Measurements from ENCODE around the gene SEC11A.

DNA sequence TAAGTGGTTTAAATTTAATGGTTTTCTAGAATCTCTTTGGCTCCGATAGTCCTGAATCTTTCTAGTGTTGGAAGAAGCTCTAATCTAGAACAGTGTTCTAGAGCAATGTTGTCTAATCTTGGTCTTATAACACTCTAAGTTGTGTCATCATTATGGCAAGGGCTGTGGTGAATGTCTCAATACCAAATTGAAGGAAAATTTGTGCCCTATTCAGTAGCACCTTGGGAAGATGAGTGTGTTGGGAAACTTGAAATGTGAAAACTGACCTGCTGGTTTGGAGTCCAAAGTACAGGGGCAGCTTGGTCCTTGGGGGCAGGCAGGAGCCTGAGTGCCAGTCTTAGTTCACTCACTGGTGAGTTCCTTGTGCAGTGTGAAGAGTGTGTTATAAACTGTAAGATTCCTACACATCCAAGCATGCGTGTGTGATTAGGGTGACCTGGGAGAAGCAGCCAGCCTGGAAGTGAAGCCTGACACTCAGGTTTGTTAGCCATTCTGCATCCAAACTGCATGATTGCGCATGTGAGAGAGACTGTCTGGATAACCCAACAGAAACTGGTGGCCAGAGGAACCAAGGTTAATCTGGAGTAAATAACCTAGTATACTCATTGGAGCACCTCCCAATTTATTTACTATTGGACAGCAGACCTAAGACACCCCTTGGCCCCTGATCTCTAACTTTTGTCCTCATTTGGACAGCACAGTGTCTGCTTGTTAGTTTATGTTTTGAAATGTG is 47.1 kb upstream of the SEC11A start:
- TF ChIP-seq, protein P1, sequence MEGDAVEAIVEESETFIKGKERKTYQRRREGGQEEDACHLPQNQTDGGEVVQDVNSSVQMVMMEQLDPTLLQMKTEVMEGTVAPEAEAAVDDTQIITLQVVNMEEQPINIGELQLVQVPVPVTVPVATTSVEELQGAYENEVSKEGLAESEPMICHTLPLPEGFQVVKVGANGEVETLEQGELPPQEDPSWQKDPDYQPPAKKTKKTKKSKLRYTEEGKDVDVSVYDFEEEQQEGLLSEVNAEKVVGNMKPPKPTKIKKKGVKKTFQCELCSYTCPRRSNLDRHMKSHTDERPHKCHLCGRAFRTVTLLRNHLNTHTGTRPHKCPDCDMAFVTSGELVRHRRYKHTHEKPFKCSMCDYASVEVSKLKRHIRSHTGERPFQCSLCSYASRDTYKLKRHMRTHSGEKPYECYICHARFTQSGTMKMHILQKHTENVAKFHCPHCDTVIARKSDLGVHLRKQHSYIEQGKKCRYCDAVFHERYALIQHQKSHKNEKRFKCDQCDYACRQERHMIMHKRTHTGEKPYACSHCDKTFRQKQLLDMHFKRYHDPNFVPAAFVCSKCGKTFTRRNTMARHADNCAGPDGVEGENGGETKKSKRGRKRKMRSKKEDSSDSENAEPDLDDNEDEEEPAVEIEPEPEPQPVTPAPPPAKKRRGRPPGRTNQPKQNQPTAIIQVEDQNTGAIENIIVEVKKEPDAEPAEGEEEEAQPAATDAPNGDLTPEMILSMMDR (IDR thresholded peaks at IDR 0.05) = no peak
- no peak for TF ChIP-seq POLR2A (IDR thresholded peaks at IDR 0.05)

All from lower leg skin (tissue), 3 donors.